HG02763 (cell line): ENCODE measurements around the gene CPNE6.

Experiments used
- ATAC-seq: cut with Tn5 transposase; IDR thresholded peaks from one replicate; pipeline ENCODE4 v1.9.1; 2021; ENCODE audit warnings: mild to moderate bottlenecking, moderate library complexity; ENCODE audit not compliant: unreplicated experiment

The CPNE6 gene

DNA sequence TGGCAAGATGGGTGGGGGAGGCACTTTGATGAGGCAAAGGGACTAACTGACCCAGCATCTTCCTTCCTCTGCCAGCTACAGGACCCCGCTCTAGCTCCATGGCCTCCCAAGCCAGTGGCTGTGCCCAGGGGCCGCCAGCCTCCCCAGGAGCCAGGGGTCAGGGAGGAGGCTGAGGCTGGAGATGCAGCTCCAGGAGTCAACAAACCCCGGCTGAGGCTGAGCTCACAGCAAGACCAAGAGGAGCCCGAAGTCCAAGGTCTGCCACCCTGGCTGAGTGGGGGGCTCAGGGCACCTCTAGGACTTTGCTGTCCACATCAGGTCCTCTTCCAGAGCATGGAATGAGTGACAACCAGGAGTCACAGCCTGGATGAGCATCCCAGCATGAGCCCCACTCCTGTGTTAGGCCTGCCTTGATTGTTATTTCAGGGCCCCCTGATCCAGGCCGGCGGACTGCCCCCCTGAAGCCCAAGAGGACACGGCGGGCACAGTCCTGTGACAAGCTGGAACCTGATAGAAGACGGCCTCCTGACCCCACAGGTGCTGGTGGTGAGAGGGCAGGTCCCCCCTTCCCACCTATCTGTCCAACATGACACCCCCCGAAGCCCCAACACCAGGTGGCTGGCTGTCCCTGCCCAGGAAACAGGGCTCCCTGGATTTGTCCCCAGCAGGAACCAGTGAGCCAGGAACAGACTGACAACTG is 2.5 kb upstream of the CPNE6 start:
- no peak for ATAC-seq

DNA sequence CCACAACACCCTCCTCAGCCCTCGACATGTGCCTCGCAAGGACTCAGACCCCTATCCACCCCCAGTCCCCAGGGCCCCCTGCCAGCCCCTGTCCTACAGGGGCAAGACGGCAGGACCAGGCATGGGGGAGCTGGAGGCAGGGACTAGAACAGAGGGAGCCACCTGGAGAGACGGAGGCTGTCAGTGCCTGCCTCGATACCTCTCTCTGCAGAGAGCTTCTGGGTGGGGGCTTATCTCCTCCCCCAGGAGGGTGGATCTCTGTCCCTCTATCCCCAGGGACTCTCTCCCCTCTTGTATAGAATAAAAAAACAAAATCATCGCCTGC is 2.0 kb upstream of the CPNE6 start:
- ATAC-seq: no peak

- ATAC-seq: no peak
These were observed 848 bp upstream of the CPNE6 start for GRCh38 chr14:24070285-24071143.

GRCh38 chr14:24071836-24072430 is 571 bp downstream of the CPNE6 start:
- ATAC-seq: no peak

DNA sequence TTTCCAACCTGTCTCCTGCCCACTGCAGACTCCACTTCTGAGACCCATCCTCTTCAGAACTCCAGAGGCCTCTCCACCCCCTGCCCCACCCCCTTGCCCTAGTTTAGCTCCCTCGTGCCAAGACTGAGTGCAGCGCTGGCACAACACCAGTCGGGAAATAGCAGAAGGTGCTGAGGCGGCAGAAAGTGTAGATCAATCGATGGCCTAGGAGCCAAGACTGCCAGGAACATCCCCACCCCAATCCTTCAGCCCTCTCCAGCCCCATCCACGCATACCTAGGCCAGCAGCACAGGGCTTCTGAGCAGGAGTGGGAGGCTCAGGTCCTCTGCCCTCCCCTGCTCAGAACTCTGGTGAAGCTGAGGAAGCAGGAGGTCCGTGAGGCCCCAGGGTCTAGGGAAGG is 1.1 kb downstream of the CPNE6 start:
- no peak for ATAC-seq

GRCh38 chr14:24072881-24073877 is 1.8 kb downstream of the CPNE6 start:
- ATAC-seq: no peak

DNA sequence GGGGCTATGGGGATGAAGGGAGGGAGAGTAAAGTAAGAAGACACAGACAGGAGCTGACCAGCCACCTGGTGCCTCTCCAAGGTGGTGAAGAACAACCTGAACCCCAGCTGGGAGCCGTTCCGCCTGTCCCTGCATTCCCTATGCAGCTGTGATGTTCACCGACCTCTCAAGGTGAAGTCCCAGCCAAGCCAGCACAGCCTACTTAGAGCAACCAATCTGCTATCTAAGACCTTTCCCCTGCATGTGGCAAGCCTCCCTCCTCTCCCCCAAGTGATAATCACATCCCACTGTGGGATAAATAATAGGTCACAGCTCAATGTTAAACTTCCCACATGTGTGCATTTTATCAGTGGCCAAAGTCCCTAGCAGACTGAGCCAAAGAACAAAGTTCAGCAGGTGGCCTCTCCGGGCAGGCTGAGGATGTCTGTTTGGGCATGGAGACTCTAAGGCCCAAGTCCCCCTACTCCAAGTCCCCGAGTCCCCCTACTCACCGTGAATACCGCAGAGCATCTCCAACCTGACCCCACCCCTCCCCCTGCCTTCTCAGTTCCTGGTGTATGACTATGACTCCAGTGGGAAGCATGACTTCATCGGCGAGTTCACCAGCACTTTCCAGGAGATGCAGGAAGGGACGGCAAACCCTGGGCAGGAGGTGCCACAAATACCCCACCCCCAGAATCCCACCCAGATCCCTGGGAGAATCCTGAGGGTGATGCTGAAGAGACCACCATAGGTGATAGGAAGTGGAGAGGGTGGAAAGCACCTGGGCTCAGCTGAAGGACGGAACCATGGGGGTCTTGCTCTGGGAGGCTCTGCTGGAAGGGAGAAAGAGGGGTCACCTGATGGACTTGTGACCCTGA is 3.5 kb downstream of the CPNE6 start:
- no peak for ATAC-seq

GRCh38 chr14:24075485-24076301 is 4.3 kb downstream of the CPNE6 start:
- ATAC-seq: no peak

GRCh38 chr14:24076302-24076601 is 4.9 kb downstream of the CPNE6 start:
- no peak for ATAC-seq

GRCh38 chr14:24077086-24077485 is 5.7 kb downstream of the CPNE6 start:
- no peak for ATAC-seq

DNA sequence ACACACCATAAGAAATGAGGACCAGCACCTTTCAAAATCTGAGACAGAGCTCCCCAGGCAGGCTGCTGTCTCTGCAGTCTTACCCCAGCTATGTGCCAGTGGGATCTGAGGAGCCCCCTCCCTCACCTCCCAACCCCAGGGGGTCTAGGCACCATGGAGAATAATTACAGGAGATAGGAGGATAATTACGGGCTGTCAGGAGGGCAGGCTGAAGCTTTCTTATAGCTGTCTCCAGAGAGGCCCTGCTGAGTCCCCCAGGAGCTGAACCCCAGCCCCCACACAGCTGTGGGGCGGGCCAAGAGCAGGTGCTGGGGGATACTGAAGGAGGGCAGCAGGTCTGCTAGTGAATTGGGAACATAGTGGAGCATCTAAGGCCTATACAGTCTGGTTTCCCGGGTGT is 6.8 kb downstream of the CPNE6 start:
- ATAC-seq: no peak

- ATAC-seq: no peak
These were observed 8.3 kb downstream of the CPNE6 start for GRCh38 chr14:24079491-24080141.

- ATAC-seq: no peak
These were observed 8.8 kb downstream of the CPNE6 start for GRCh38 chr14:24080142-24080530.

DNA sequence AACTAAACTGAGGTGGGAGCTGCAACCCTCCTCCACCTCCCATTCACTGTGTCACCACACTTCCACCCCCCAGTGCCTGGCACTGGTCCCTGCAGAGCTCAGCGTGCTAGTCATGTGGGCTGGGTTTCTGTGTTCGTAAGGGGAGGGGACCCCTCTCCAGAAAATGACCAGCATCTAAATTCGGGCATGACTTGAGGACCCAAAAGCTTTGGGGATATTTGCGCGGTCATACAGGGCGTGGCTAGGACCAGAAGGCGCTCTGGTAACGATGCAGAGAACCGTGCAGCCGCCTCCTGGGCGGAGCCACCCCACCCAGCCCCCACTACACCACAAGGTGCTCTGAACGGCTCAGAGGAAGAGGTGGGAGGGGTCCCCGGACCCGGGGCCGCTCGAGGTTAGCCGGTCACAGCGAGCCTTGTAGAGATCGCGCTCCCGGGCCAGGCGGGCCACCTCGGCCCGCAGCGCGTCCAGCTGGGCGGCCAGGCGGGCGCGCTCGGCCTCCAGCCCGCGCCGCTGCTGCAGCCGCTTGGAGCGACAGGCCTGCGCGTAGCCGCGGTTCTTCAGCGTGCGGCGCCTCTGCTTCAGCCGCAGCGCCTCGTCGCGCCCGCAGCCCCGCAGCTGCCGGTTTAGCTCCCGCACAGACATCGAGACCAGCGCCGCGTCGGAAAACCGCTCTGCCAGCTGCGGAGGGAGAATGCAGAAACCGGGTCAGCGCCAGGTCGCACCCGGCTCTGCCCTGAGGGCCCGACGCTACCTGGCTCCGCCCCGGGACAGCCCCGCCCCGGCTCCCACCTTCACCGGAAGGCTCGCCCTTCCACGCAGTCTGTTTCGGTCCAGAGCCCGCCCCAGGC is 9.8 kb downstream of the CPNE6 start:
- ATAC-seq: peak; percentile 89

- no peak for ATAC-seq
These were observed 10.4 kb downstream of the CPNE6 start for GRCh38 chr14:24081739-24082211.

DNA sequence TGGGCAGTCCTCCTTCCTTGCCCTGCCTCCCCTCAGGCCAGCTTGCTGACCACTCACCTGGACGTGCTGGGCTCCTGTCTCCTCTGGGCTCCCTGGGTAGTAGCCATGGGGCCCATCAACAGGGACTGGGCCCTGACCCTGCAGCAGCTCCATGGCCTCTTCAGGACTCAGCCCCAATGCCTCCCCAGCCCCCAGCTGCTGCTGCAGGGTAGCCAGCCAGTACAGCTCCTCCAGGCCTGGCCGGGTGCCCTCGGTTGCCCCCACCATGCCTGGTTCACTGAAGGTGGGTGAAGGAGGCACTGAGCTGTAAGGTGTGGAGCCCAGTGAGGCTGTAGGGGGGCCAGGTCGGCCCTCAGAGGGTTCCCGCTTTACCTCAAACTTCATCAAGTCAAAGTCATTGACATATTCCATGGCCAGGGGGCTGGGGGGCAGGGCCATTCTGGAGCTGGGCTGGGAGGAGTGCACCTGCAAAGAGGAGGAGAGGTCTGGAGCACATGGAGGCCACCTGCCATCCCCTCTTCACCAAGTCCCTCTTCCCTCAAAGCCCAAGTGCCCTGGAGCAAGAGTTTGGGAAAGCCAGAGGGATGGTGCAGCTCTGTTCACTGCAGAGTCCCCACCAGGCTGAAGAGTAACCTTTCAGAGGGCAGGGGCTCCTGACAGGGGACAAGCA is 11.2 kb downstream of the CPNE6 start:
- ATAC-seq: no peak

- no peak for ATAC-seq
These were observed 12.1 kb downstream of the CPNE6 start for GRCh38 chr14:24083462-24083861.
